ENCODE results near the gene IP6K1. TPM values are rescaled to one million over a fixed set of nuclear protein-coding genes. Genes with fewer than 3 reads are reported as not detected.

IP6K1 gene
- total and polyA plus RNA-seq, 2 experiments from 2014 or later: 10.7 to 35.5 TPM

GRCh38 chr3:49759226-49759625 is 27.1 kb downstream of the IP6K1 start (continued):
- TF ChIP-seq CTCF (conservative IDR thresholded peaks at IDR 0.05; ENCODE audit: low read depth in 2 of 2): no peak

GRCh38 chr3:49757197-49757596 is 29.1 kb downstream of the IP6K1 start:
- H3K36me3 Mint-ChIP-seq (ENCODE audit: low read depth): no peaks in the 10 kb centered on the region
- Histone ChIP-seq H3F3A (replicated peaks; ENCODE audit: low read depth) (0 out of 2 replicates have a peak, but pooled peaks cover 5% of the 10 kb centered on the region), H4K20me1 (replicated peaks; ENCODE audit: insufficient read depth) (peaks cover 32% of the 10 kb centered on the region), H2AFZ (no peak overlapping the region), H3K36me3 (ENCODE audit: insufficient read depth) (no peaks in the 10 kb centered on the region), H3K4me1 (ENCODE audit: insufficient read depth) (no peaks in the 10 kb centered on the region), H3K27me3 (ENCODE audit: insufficient read depth) (no peaks in the 10 kb centered on the region), H3K4me3 (no peak overlapping the region), H3K9me2 (ENCODE audit: insufficient read depth) (no peaks in the 10 kb centered on the region), H3K4me2 (no peak overlapping the region), H3K79me2 (replicated peaks; ENCODE audit: insufficient read depth) (peaks cover 94% of the 10 kb centered on the region), H3K27ac (ENCODE audit: low read depth) (peak overlapping the region; percentile 52; the same call in 1 of the 2 replicates)
- no peaks in the 10 kb centered on the region for H3K27me3 Mint-ChIP-seq (ENCODE audit: insufficient read depth, low read depth, poor library complexity)
- peaks cover 4% of the 10 kb centered on the region; the same call in 1 of the 3 replicates for H3K4me1 Mint-ChIP-seq
- DNase-seq (ENCODE audit: low spot score) (no peak), ATAC-seq (no peak)
- no peak overlapping the region for H3K4me3 Mint-ChIP-seq
- no peak for TF ChIP-seq STAT1 (IDR thresholded peaks at IDR 0.05; ENCODE audit: unreplicated experiment)
- no peak for TF ChIP-seq NANOG (IDR thresholded peaks at IDR 0.05; ENCODE audit: borderline replicate concordance)
- TF ChIP-seq ZNF331 (CRISPR knock-in tag; IDR thresholded peaks at IDR 0.05; ENCODE audit: low read depth): no peak
- no peak for TF ChIP-seq EZH2 (IDR thresholded peaks at IDR 0.05; ENCODE audit: low read depth, unreplicated experiment)
- no peak for TF ChIP-seq JUNB (IDR thresholded peaks at IDR 0.05; ENCODE audit: unreplicated experiment)
- no peak for TF ChIP-seq ZNF114 (CRISPR knock-in tag; IDR thresholded peaks at IDR 0.05)
- H3K27ac Mint-ChIP-seq: no peak overlapping the region
- H3K9me3 Mint-ChIP-seq: no peaks in the 10 kb centered on the region

- no peak overlapping the region for H3K4me3 ChIP-seq
- H3K36me3 ChIP-seq (ENCODE audit: insufficient read depth): no peaks in the 10 kb centered on the region
- DNase-seq (ENCODE audit: low spot score) (peak; percentile 8), ATAC-seq (no peak; the same call in 2 of the 3 replicates)
- H3K9me3 Mint-ChIP-seq: no peaks in the 10 kb centered on the region
- H3F3A ChIP-seq (replicated peaks; ENCODE audit: low read depth): 0 out of 2 replicates have a peak, but pooled peaks cover 5% of the 10 kb centered on the region
- H3K4me2 ChIP-seq: no peak overlapping the region
- H2AFZ ChIP-seq: no peak overlapping the region
- peaks cover 36% of the 10 kb centered on the region for H4K20me1 ChIP-seq (replicated peaks; ENCODE audit: insufficient read depth)
- no peaks in the 10 kb centered on the region for H3K9me2 ChIP-seq (ENCODE audit: insufficient read depth)
- TF ChIP-seq EZH2phosphoT487 (IDR thresholded peaks at IDR 0.05; ENCODE audit: unreplicated experiment): no peak
- no peak for TF ChIP-seq JUNB (IDR thresholded peaks at IDR 0.05; ENCODE audit: unreplicated experiment)
- no peak for TF ChIP-seq CTCF (conservative IDR thresholded peaks at IDR 0.05; ENCODE audit: low read depth in 2 of 2)
- no peak for TF ChIP-seq STAT1 (IDR thresholded peaks at IDR 0.05; ENCODE audit: unreplicated experiment)
- no peak for TF ChIP-seq ZNF331 (CRISPR knock-in tag; IDR thresholded peaks at IDR 0.05; ENCODE audit: low read depth)
- peaks cover 90% of the 10 kb centered on the region for H3K79me2 ChIP-seq (replicated peaks; ENCODE audit: insufficient read depth)
- H3K4me1 Mint-ChIP-seq: peaks cover 4% of the 10 kb centered on the region; the same call in 1 of the 3 replicates
- no peak overlapping the region for H3K27ac Mint-ChIP-seq
- no peaks in the 10 kb centered on the region for H3K27me3 Mint-ChIP-seq (ENCODE audit: insufficient read depth, low read depth, poor library complexity)
- H3K4me1 ChIP-seq (ENCODE audit: insufficient read depth): no peaks in the 10 kb centered on the region
- no peak overlapping the region for H3K4me3 Mint-ChIP-seq
- no peaks in the 10 kb centered on the region for H3K36me3 Mint-ChIP-seq (ENCODE audit: low read depth)
- H3K27me3 ChIP-seq (ENCODE audit: insufficient read depth): no peaks in the 10 kb centered on the region
- H3K27ac ChIP-seq (ENCODE audit: low read depth): no peak overlapping the region; the same call in 1 of the 2 replicates
Measured at GRCh38 chr3:49756036-49756435, 30.3 kb downstream of the IP6K1 start.

Data from GM23338 (cell line).